Fibroblast of lung (primary cell): ENCODE data around the gene NKTR.

Experiments
- CTCF ChIP-seq, 2 donors: IDR thresholded peaks in 1 of 2; conservative IDR thresholded peaks in 1 of 2; 1 replicate in 1 of 2; 2 replicates in 1 of 2; pipeline ENCODE4 v1.5.1; 2011 to 2012; ENCODE audit warnings: low read length in 2 of 2, control low read depth in 1 of 2, inconsistent platforms in 1 of 2, low read depth in 1 of 2, mild to moderate bottlenecking in 1 of 2
- EZH2 ChIP-seq: IDR thresholded peaks from 2 replicates; pipeline ENCODE4 v1.5.1; 2012; ENCODE audit warnings: low read length, control low read depth, mild to moderate bottlenecking; ENCODE audit errors: missing control alignments

GRCh38 chr3:42668793-42669217, 68.3 kb downstream of the NKTR start:
- TF ChIP-seq CTCF (conservative IDR thresholded peaks at IDR 0.05 in 1 of 2, IDR thresholded peaks at IDR 0.05 in 1 of 2; ENCODE audit: low read depth in 1 of 2, low read length in 2 of 2) = no peak
- no peak for TF ChIP-seq EZH2
